GM23338 (cell line): ENCODE data around the gene RSAD1. TPM values are rescaled to one million over a fixed set of nuclear protein-coding genes. Genes with fewer than 3 reads are reported as not detected.

Experiments used
- ATAC-seq: fragments of 200-7000 bp; cut with Tn5 transposase; 3 replicates; pipeline ENCODE4 v1.9.1; 2020
- DNase-seq: peaks from one replicate; pipeline ENCODE4 v3.0.0-alpha.2; 2015; ENCODE audit warnings: low spot score
- H2AFZ ChIP-seq: fragments of 200-600 bp; sonication (generic); 2 replicates; pipeline ENCODE4 v1.8.0; 2016; ENCODE audit warnings: antibody characterized with exemption, mild to moderate bottlenecking, moderate library complexity
- H3F3A ChIP-seq: fragments of 200-600 bp; sonication (generic); replicated peaks from 2 replicates; pipeline ENCODE4 v1.8.0; 2017; ENCODE audit warnings: antibody characterized with exemption, mixed run types, low read depth
- H3K27ac ChIP-seq: fragments of 200-600 bp; sonication (generic); 2 replicates; pipeline ENCODE4 v1.6.1; 2016; ENCODE audit warnings: low read depth
- H3K27me3 ChIP-seq: fragments of 200-600 bp; sonication (generic); 2 replicates; pipeline ENCODE4 v1.8.0; 2016; ENCODE audit warnings: mild to moderate bottlenecking, mixed run types, moderate library complexity; ENCODE audit not compliant: insufficient read depth
- H3K36me3 ChIP-seq: fragments of 200-600 bp; sonication (generic); 2 replicates; pipeline ENCODE4 v1.8.0; 2016; ENCODE audit warnings: mild to moderate bottlenecking; ENCODE audit not compliant: insufficient read depth
- H3K4me1 ChIP-seq: fragments of 200-600 bp; sonication (generic); 2 replicates; pipeline ENCODE4 v1.8.0; 2016; ENCODE audit warnings: mild to moderate bottlenecking, moderate library complexity; ENCODE audit not compliant: insufficient read depth
- H3K4me2 ChIP-seq: fragments of 200-600 bp; sonication (generic); 2 replicates; pipeline ENCODE4 v1.7.1; 2017; ENCODE audit warnings: mixed run types
- H3K4me3 ChIP-seq: fragments of 200-600 bp; sonication (generic); 2 replicates; pipeline ENCODE4 v1.6.1; 2016; ENCODE audit warnings: mixed run types
- H3K79me2 ChIP-seq: fragments of 200-600 bp; sonication (generic); replicated peaks from 2 replicates; pipeline ENCODE4 v1.8.0; 2017; ENCODE audit warnings: mild to moderate bottlenecking; ENCODE audit not compliant: insufficient read depth
- H3K9me2 ChIP-seq: fragments of 200-600 bp; sonication (generic); 2 replicates; pipeline ENCODE4 v1.8.0; 2017; ENCODE audit not compliant: insufficient read depth
- H4K20me1 ChIP-seq: fragments of 200-600 bp; sonication (generic); replicated peaks from 2 replicates; pipeline ENCODE4 v1.8.0; 2017; ENCODE audit warnings: mild to moderate bottlenecking; ENCODE audit not compliant: insufficient read depth
- H3K27ac Mint-ChIP-seq: 2 replicates; pipeline ENCODE4 v1.8.0; 2020; ENCODE audit warnings: inconsistent platforms, mild to moderate bottlenecking, moderate library complexity, mixed read lengths
- H3K27me3 Mint-ChIP-seq: 3 replicates; pipeline ENCODE4 v1.8.0; 2022; ENCODE audit warnings: low read depth, mild to moderate bottlenecking, moderate library complexity, mixed read lengths, inconsistent platforms; ENCODE audit not compliant: insufficient read depth, poor library complexity
- H3K36me3 Mint-ChIP-seq: 3 replicates; pipeline ENCODE4 v1.8.0; 2021; ENCODE audit warnings: low read depth, mild to moderate bottlenecking, inconsistent platforms, moderate library complexity, mixed read lengths
- H3K4me1 Mint-ChIP-seq: 3 replicates; pipeline ENCODE4 v1.8.0; 2020; ENCODE audit warnings: mild to moderate bottlenecking, inconsistent platforms, mixed read lengths
- H3K4me3 Mint-ChIP-seq: 3 replicates; pipeline ENCODE4 v1.8.0; 2021; ENCODE audit warnings: moderate library complexity, mild to moderate bottlenecking, inconsistent platforms, mixed read lengths
- H3K9me3 Mint-ChIP-seq: 3 replicates; pipeline ENCODE4 v1.8.0; 2020; ENCODE audit warnings: moderate library complexity, mild to moderate bottlenecking, inconsistent platforms, mixed read lengths
- CREB1 ChIP-seq: fragments of 250-450 bp; sonication (Bioruptor Pico); IDR thresholded peaks from 2 replicates; pipeline ENCODE4 v1.5.0; 2020; ENCODE audit warnings: low read depth, mild to moderate bottlenecking, moderate library complexity
- CTCF ChIP-seq, 2 experiments: fragments of 200-600 bp in 1 of 2; sonication (generic) in 1 of 2; conservative IDR thresholded peaks; 2 replicates each; pipeline versions ENCODE4 v1.5.1 to v1.6.1; 2016 to 2017; ENCODE audit warnings: antibody characterized with exemption in 2 of 2, low read depth in 2 of 2, mild to moderate bottlenecking in 2 of 2, moderate library complexity in 1 of 2
- ETS1 ChIP-seq: IDR thresholded peaks from 2 replicates; pipeline ENCODE4 v1.6.1; 2016; ENCODE audit warnings: antibody characterized with exemption
- EZH2 ChIP-seq: fragments of 200-600 bp; sonication (generic); IDR thresholded peaks from one replicate; pipeline ENCODE4 v1.8.0; 2017; ENCODE audit warnings: antibody characterized with exemption, mild to moderate bottlenecking, low read depth; ENCODE audit not compliant: unreplicated experiment
- EZH2phosphoT487 ChIP-seq: fragments of 200-600 bp; sonication (generic); IDR thresholded peaks from one replicate; pipeline ENCODE4 v1.8.1; 2018; ENCODE audit warnings: antibody characterized with exemption; ENCODE audit not compliant: unreplicated experiment
- NANOG ChIP-seq: IDR thresholded peaks from 2 replicates; pipeline ENCODE4 v1.6.1; 2016; ENCODE audit warnings: antibody characterized with exemption, borderline replicate concordance
- POLR2AphosphoS5 ChIP-seq: IDR thresholded peaks from 2 replicates; pipeline ENCODE4 v1.6.1; 2016; ENCODE audit warnings: antibody characterized with exemption, low read depth
- REST ChIP-seq: IDR thresholded peaks from one replicate; pipeline ENCODE4 v1.6.1; 2018; ENCODE audit warnings: antibody characterized with exemption; ENCODE audit not compliant: unreplicated experiment
- STAT1 ChIP-seq: IDR thresholded peaks from one replicate; pipeline ENCODE4 v1.6.1; 2016; ENCODE audit warnings: antibody characterized with exemption; ENCODE audit not compliant: unreplicated experiment
- ZNF114 ChIP-seq: fragments of 250-450 bp; sonication (Bioruptor Pico); IDR thresholded peaks from 2 replicates; pipeline ENCODE4 v1.5.0; 2020; ENCODE audit warnings: mild to moderate bottlenecking, moderate library complexity
- ZNF331 ChIP-seq: fragments of 250-450 bp; sonication (Bioruptor Pico); IDR thresholded peaks from 2 replicates; pipeline ENCODE4 v1.5.0; 2020; ENCODE audit warnings: low read depth, mild to moderate bottlenecking, moderate library complexity
- ZNF462 ChIP-seq: fragments of 250-450 bp; sonication (Bioruptor Pico); IDR thresholded peaks from 2 replicates; pipeline ENCODE4 v1.5.0; 2020; ENCODE audit warnings: mild to moderate bottlenecking, moderate library complexity
- polyA plus RNA-seq: library from polyadenylated mRNA; unstranded; fragments of >200 nt; fragmentation: Nextera tagmentation; extraction: Ambion mirVana; gene quantifications from 2 replicates; pipeline ENCODE4 v1.2.1, GENCODE V29; 2016
- total RNA-seq: library from RNA; depleted of rRNA; stranded (reverse); fragments of >200 nt; shearing (Covaris generic); gene quantifications from 2 replicates; pipeline ENCODE4 v1.2.3, GENCODE V29; 2014

The RSAD1 gene
- total and polyA plus RNA-seq, 2 experiments from 2014 or later, result 18.4 to 28.7 TPM

GRCh38 chr17:50445730-50446325 lies 32.8 kb upstream of the RSAD1 start:
- no peaks in the 10 kb centered on the region for H3K36me3 ChIP-seq
- no peak for DNase-seq
- peaks cover 9% of the 10 kb centered on the region for H3K4me1 ChIP-seq
- H3K4me2 ChIP-seq, result no peak overlapping the region
- H3K79me2 ChIP-seq, result no peaks in the 10 kb centered on the region
- no peak overlapping the region for H3K4me3 ChIP-seq
- Mint-ChIP-seq H3K27ac (no peak overlapping the region), H3K4me1 (peaks cover 8% of the 10 kb centered on the region), H3K9me3 (no peaks in the 10 kb centered on the region), H3K36me3 (no peaks in the 10 kb centered on the region), H3K4me3 (no peak overlapping the region), H3K27me3 (peaks cover 2% of the 10 kb centered on the region)
- peaks cover 12% of the 10 kb centered on the region for H4K20me1 ChIP-seq
- TF ChIP-seq ZNF114, result no peak
- TF ChIP-seq POLR2AphosphoS5, result no peak
- TF ChIP-seq EZH2, result no peak
- TF ChIP-seq ZNF462, result no peak
- TF ChIP-seq REST, result no peak
- TF ChIP-seq EZH2phosphoT487, result no peak
- no peak for TF ChIP-seq CREB1 (CRISPR knock-in tag)
- TF ChIP-seq STAT1, result no peak
- no peak for TF ChIP-seq ZNF331 (CRISPR knock-in tag)
- no peak for TF ChIP-seq ETS1
- no peak for TF ChIP-seq CTCF (conservative IDR thresholded peaks at IDR 0.05; ENCODE audit: low read depth in 2 of 2)
- no peak for TF ChIP-seq NANOG
- no peaks in the 10 kb centered on the region for H3F3A ChIP-seq
- no peaks in the 10 kb centered on the region for H3K27me3 ChIP-seq
- no peak overlapping the region for H3K27ac ChIP-seq
- H2AFZ ChIP-seq, result no peak overlapping the region
- no peaks in the 10 kb centered on the region for H3K9me2 ChIP-seq
- no peak for ATAC-seq
